B cell (primary cell): ENCODE results near the gene HEPN1.

Experiments used
- CTCF ChIP-seq: fragments of 200-600 bp; IDR thresholded peaks from one replicate; pipeline ENCODE4 v1.8.0; 2022; ENCODE audit warnings: antibody characterized with exemption, mild to moderate bottlenecking
- EZH2 ChIP-seq: IDR thresholded peaks from 2 replicates; pipeline ENCODE4 v1.6.1; 2012; ENCODE audit warnings: borderline replicate concordance, low read depth, mild to moderate bottlenecking, moderate library complexity, low read length; ENCODE audit not compliant: insufficient read depth, poor library complexity, severe bottlenecking

- no peak for TF ChIP-seq CTCF
- TF ChIP-seq EZH2: no peak
These were observed 38.1 kb upstream of the HEPN1 start for GRCh38 chr11:124880958-124881357.
